ENCODE measurements around the gene C7orf57.

Gene C7orf57

DNA sequence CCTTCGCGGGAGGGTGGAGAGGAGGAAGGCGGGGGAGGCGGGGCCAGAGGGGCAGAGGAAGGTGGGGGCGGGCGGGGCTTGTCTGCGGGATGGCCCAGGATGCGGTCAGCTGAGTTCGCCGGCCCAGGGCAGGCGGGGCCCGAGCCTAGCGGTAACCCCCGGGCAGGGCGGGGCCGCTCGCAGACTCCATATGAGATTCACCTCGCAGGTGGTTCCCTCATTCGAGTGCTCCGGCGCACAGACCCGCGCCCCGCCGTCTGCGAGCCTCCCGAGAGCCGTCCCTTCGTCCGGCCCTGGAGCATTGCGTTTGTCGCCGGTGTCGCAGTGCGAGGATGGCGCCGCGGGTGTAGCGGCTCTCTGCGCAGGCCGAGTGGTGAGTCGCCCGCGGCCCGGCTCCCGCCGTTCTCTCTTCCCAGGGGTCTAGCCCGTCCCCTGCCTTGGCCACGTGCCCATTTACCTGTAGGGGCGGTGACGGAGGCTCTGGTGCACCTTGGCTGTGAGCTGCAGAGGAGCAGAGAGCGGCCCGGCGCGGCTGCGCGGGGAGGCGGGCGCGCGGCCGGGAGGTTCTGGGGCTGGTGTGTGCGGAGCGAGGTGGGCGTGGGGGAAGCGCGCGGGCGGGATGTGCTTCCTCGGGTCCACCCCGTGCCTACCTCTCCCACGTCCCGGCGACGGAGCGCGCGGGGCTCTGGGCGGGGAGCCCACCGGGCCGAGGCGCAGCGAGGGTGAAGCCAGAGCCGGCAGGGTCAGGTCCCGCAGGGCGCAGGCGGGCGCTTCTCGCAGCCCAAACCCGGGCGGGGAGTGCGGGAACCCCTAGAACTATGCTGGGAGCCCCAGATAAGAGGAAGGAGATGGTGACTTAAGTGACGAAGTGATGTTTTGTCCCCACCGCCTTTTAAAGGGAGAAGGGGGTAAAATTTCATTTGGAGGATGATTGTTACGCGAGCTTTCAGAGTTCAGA, 54.0 kb downstream of the C7orf57 start, which contains the start of gene UPP1:
Gene UPP1, plus strand, starts transcription at position 220 of the 958 bp plus-strand sequence. CDS start 5,519 bp downstream, outside the sequence.
- TF ChIP-seq CTCF (IDR thresholded peaks at IDR 0.05; ENCODE audit: borderline replicate concordance, extremely low read depth, low read length, poor library complexity, severe bottlenecking) (no peak), EZH2 (IDR thresholded peaks at IDR 0.05; ENCODE audit: borderline replicate concordance, low read depth, low read length, severe bottlenecking) (no peak)
- H3K27ac ChIP-seq (ENCODE audit: low read length), result no peak within 1 kb of the TSS
- H3K4me3 ChIP-seq (ENCODE audit: low read depth in 1 of 2, low read length in 2 of 2), result no peak within 1 kb of the TSS
- H3K9me3 ChIP-seq (ENCODE audit: insufficient read depth, low read length, severe bottlenecking), result peaks cover 6% of the 10 kb centered on the region
- no peak within 1 kb of the TSS for H2AFZ ChIP-seq (ENCODE audit: low read depth, low read length)
- no peak within 1 kb of the TSS for H3K9ac ChIP-seq (ENCODE audit: low read depth, low read length)
- H4K20me1 ChIP-seq (ENCODE audit: insufficient read depth, low read length), result no peaks in the 10 kb centered on the region
- H3K36me3 ChIP-seq (ENCODE audit: insufficient read depth, low read length), result no peaks in the 10 kb centered on the region
- no peaks in the 10 kb centered on the region for H3K27me3 ChIP-seq (ENCODE audit: insufficient read depth, low read length, poor library complexity)
- ATAC-seq (ENCODE audit: insufficient read depth, low read depth) (no peak), DNase-seq (no peak)
- no peaks in the 10 kb centered on the region for H3K79me2 ChIP-seq (ENCODE audit: insufficient read depth, low read length)
- H3K4me1 ChIP-seq (ENCODE audit: insufficient read depth, low read length), result no peaks in the 10 kb centered on the region
- H3K4me2 ChIP-seq (ENCODE audit: insufficient read depth, low read length), result no peak within 1 kb of the TSS

DNA sequence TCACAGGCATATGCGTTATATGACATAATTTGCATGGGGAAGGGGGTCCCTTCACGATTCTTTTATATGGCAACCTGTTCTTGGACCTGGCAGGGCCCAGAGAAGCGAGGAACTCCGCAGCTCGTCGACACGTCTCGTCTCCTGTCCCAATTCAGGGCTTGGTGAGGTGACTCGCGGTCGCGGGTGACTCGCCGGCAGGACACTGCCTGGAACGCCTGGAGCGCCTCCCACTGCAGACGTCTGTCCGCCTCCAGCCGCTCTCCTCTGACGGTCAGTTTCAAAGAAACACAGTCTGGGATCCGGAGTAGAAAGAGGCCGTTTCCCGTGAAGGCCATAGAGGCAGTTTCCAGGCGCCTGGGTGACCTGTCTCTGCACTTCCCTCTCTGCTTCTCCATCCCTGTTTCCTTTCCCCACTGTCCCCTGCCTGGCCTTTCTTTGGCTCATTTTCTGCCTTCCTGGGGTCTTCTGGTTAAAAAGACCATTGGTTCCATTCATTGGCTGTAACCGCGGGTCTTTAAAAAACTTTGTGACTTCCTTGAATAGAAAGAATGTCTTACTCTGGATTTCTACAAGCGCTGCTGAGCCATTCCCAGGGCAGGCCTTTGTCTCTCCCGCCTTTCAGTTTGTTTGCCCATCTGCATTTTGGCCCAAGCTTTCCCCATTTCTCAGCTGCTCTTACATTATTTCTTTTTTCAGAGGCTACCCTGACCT, 54.9 kb downstream of the C7orf57 start:
- Histone ChIP-seq H3K27me3 (ENCODE audit: insufficient read depth, low read length, poor library complexity) (no peaks in the 10 kb centered on the region), H3K27ac (ENCODE audit: low read length) (no peak overlapping the region), H2AFZ (ENCODE audit: low read depth, low read length) (no peak overlapping the region), H4K20me1 (ENCODE audit: insufficient read depth, low read length) (no peaks in the 10 kb centered on the region), H3K4me2 (ENCODE audit: insufficient read depth, low read length) (no peak overlapping the region), H3K36me3 (ENCODE audit: insufficient read depth, low read length) (no peaks in the 10 kb centered on the region), H3K4me3 (ENCODE audit: low read depth in 1 of 2, low read length in 2 of 2) (no peak overlapping the region), H3K9me3 (ENCODE audit: insufficient read depth, low read length, severe bottlenecking) (peaks cover 6% of the 10 kb centered on the region), H3K4me1 (ENCODE audit: insufficient read depth, low read length) (no peaks in the 10 kb centered on the region), H3K9ac (ENCODE audit: low read depth, low read length) (no peak overlapping the region), H3K79me2 (ENCODE audit: insufficient read depth, low read length) (no peaks in the 10 kb centered on the region)
- TF ChIP-seq EZH2 (IDR thresholded peaks at IDR 0.05; ENCODE audit: borderline replicate concordance, low read depth, low read length, severe bottlenecking), result no peak
- TF ChIP-seq CTCF (IDR thresholded peaks at IDR 0.05; ENCODE audit: borderline replicate concordance, extremely low read depth, low read length, poor library complexity, severe bottlenecking), result no peak
- ATAC-seq (ENCODE audit: insufficient read depth, low read depth) (no peak), DNase-seq (no peak)

GRCh38 chr7:48091506-48092433, 56.4 kb downstream of the C7orf57 start:
- Histone ChIP-seq H3K27me3 (ENCODE audit: insufficient read depth, low read length, poor library complexity) (no peaks in the 10 kb centered on the region), H3K4me2 (ENCODE audit: insufficient read depth, low read length) (no peak overlapping the region), H3K9ac (ENCODE audit: low read depth, low read length) (no peak overlapping the region), H3K9me3 (ENCODE audit: insufficient read depth, low read length, severe bottlenecking) (peaks cover 6% of the 10 kb centered on the region), H3K36me3 (ENCODE audit: insufficient read depth, low read length) (no peaks in the 10 kb centered on the region), H3K27ac (ENCODE audit: low read length) (no peak overlapping the region), H4K20me1 (ENCODE audit: insufficient read depth, low read length) (no peaks in the 10 kb centered on the region), H2AFZ (ENCODE audit: low read depth, low read length) (no peak overlapping the region), H3K4me1 (ENCODE audit: insufficient read depth, low read length) (no peaks in the 10 kb centered on the region), H3K79me2 (ENCODE audit: insufficient read depth, low read length) (no peaks in the 10 kb centered on the region), H3K4me3 (ENCODE audit: low read depth in 1 of 2, low read length in 2 of 2) (no peak overlapping the region)
- TF ChIP-seq CTCF (IDR thresholded peaks at IDR 0.05; ENCODE audit: borderline replicate concordance, extremely low read depth, low read length, poor library complexity, severe bottlenecking) (no peak), EZH2 (IDR thresholded peaks at IDR 0.05; ENCODE audit: borderline replicate concordance, low read depth, low read length, severe bottlenecking) (no peak)
- ATAC-seq (ENCODE audit: insufficient read depth, low read depth), result no peak
- no peak for DNase-seq

Measured in DND-41 (cell line).